EH (cell line): ENCODE results near the gene UQCC5.
"Not testable (repeated sequence)": the region's sequence is repeated elsewhere in the genome, so short reads cannot be mapped to it uniquely, and the experiment has no call there.

ENCODE experiments used
- DNase-seq: peaks from one replicate; pipeline ENCODE4 v3.0.0-alpha.2; 2015; ENCODE audit warnings: low read depth

The UQCC5 gene

GRCh38 chr3:52523386-52524257, 12.8 kb upstream of the UQCC5 start:
- no peak for DNase-seq

DNA sequence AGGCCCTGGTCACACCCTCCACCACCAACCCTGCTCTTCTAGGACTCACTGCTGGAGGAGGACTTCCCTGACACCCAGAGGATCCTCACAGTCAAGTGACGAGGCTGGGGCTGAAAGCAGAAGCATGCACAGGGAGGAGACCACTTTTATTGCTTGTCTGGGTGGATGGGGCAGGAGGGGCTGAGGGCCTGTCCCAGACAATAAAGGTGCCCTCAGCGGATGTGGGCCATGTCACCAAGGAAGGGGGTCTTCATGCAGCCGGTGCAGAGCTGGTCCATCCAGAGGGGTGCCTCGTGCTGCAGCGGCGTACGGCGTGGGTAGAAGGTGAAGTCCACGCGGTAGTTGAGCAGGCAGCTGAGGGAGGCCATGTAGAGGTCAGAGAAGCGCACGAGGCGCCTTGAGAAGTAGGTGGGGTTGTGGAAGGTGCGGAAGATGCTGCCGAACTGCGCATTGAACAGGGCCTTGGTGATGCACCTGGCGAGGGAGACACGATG, 12.1 kb upstream of the UQCC5 start:
- no peak for DNase-seq

GRCh38 chr3:52524752-52525679, 11.4 kb upstream of the UQCC5 start:
- DNase-seq = no peak

DNA sequence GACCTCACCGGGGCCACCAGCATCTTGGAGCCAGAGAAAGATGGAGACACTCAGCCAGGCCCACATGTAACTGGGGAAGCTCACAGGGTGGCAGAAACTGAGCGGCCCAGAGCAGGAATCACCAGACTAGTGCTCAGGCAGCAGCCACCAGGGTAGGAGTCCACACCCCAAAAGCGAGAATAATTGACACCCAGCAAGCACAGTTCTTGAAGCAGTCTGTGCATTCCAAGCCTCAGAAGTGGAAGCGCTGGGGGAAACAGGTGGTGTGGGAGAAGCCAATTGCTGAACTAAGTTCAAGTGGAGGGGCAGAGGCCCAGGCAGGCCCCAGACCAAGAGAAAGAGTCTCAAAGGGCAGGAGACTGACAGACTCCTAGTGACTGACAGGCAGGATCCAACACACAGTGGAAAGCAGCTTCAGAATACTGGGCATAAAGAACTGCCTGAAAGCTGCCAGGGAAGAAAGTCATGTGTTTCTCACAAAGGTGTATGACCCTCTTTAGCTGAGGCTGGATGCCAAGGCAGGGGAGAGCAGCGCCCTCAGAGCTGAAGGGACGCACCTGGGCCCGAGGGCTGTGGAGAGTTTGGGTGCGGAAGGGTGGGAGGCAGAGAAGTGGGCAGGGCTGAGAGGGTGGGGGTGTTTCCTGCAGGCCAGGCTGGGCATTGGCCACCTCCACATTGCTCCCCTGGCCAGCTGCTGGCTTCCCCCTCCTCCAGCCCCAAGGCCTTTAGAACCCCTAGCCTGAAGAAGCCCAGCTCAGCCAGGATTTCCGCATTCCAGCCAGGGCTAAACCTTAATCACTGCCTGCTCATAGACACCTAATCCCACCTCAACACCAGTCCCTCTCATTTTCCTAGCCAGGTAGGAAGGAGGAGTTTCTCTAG, 10.5 kb upstream of the UQCC5 start:
- DNase-seq = no peak

DNA sequence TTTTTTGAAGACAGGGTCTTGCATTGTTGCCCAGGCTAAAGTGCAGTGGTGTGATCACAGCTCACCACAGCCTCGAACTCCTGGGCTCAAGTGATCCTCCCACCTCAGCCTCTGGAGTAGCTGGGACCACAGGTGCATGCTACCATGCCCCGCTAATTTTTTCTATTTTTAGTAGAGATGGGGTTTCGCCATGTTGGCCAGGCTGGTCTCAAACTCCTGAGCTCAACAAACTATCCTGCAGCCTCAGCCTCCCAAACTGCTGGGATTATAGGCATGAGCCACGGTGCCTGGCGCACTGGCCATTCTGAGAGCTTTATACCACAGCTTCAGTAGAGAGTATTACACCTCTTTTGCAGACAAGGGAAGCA, 9.8 kb upstream of the UQCC5 start:
- not testable (repeated sequence) for DNase-seq

DNA sequence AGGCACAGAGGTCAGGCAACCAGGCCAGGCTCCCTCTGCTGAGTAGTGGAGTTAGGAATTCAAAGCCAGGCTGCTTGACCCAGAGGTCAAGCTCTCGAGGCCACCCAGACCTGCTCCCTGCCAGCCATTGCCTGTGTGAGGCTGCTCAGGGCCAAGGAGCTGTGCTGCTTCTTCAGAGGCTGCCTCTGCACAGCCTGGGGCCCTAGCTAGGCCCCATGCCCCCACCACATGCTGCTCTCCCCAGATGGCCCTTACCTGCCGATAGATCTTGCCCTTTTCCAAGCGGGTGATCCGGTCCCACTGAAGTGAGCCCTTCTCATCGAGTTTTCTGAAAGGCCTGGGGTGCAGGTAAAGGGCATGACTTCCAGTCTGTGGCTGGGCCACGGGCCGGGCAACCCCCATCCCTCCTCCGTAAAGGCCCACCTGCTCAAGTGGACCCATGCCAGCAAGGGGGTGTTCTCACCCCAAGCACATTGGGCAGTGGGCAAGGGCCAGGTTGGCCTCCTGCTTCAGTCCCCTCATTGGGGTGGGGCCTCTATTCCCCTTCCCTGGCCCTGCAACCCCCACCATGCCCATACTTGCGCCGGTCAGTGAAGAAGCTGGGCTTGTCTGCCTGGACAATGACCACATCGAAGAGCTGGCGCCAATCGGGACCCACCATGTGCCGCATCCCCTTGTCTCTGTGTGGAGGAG, 9.2 kb upstream of the UQCC5 start:
- no peak for DNase-seq

- no peak for DNase-seq
Measured at GRCh38 chr3:52527732-52528585, 8.4 kb upstream of the UQCC5 start.

DNA sequence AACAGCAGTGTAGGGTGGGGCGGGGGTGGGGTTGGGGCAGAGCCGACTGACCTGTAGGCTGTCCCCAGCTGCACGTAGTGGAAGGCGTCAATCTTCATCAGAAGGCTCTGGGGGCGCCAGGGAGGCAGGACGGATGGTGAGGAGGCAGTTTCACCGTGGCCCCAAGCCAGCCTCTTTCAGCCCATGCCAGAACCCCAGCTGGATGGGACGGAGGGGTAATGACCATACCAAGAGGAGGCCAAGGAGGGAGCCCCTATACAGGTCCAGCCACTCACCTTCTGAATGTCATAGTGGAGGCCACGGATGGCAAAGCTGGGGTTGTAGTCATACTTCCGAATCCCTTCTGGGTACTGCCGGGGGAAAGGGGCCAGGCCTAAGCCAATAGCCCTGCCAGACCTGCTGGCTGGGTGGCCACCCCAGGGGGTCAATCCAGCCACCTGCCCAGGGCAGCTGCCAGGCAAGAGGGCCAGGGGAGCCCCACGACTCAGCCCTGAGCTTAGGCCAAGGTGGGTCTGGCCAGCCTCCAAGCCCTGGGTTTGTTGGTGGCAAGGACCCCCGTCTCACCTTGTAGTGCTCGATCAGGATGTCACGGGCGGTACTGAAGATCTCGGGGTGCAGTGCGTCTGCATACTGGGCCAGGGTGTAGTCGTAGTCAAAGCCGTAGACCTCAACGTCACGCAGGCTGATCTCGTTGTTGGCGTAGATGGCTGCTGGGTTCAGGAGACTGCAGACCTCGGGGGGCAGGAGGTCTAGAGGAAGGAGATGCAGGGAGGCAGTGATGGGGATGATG, 7.6 kb upstream of the UQCC5 start:
- DNase-seq = no peak

GRCh38 chr3:52529376-52530333, 6.8 kb upstream of the UQCC5 start:
- peak; percentile 46 for DNase-seq

GRCh38 chr3:52530918-52531826, 5.2 kb upstream of the UQCC5 start:
- no peak for DNase-seq

GRCh38 chr3:52531860-52532516, 4.4 kb upstream of the UQCC5 start:
- peak; percentile 6 for DNase-seq

GRCh38 chr3:52532517-52532837, 3.9 kb upstream of the UQCC5 start:
- peak; percentile 70 for DNase-seq

DNA sequence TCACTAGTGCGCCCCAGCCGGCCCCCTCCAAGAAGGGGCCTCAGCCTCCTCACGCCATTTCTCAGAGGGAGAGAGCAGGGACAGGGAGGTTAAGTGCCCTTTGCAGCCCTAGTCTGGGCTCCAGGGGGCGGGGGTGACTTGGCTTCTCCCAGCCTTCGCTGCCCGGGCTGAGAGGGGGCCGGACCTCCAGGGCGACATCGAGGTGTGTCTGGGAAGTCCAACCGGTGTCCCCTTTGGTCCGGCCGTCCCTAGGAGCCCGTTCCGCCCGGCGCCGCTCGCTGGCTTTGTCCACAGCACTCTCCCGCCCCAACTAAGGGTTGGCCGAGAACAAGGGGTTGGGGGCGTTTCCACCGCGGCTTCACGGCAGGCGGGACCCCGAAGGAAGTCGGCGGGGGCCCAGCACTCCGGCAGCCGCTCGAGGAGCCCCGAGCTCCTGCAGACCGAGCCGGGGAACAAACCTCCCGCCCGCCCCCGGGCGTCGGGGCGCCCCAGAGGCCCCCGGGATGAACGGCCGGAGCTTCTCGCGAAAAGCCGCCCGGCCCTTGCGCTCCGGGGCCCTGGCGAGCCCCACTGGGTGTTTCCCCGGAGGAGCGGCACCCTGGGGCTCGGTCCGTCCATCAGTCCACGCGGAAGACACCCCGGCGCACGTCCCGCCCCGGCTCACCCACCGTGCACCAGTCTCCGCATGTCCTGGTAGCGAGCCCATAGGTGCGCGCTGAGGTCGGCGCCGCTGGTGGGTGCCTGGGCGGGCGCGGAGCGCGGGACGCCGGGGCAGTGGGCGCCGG, 3.4 kb upstream of the UQCC5 start:
- DNase-seq = peak; percentile 34

DNA sequence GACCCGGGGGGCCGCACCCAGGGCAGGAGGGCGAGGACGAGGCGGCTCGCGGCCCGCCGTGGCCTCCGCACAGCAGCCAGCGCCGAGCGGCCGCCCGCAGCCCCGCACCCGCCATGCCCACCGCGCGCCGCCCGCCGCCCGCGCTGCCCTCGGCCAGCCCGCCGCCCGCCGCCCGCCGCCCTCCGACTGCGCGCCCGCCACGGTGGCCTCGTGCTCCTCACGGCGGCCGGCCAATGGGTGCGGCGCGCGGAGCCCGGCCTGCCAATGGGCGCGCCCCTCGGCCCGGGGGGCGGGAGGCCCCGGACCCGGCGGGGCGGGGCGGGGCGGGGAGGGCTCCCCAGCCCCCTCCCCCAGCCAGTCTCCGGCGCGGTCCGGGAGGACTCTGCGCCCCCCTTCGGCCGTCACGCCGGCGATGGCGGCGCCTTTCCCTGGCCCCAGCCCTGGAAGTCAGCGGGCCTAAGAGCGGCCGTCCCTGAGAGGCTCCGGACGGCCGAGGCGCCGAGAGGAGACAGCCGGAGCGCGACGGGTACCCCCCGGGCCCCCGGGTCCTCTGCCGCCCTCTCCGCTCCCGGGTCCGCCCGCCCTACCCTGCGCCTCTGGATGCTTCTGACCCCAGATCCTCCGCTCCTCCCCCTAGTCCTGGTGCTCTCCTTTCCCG, 2.7 kb upstream of the UQCC5 start, which contains the start of gene NT5DC2:
Gene NT5DC2, minus strand, starts transcription at position 235 of the 658 bp plus-strand sequence. Its CDS starts 120 bp downstream, at position 115.
- DNase-seq = peak; percentile 82
